A549 treated with Hydrocortisone at 1 μM for 4 hours (cell line): ENCODE data around the gene ARX. TPM values are rescaled to one million over a fixed set of nuclear protein-coding genes. Genes with fewer than 3 reads are reported as not detected.

Source experiments
- total RNA-seq: library from RNA; stranded (reverse); fragments of 200-300 nt; extraction: Qiagen RNA extraction; gene quantifications from 5 replicates; pipeline ENCODE4 v1.2.3, GENCODE V29; 2022

Gene ARX
- 0.38 to 0.72 TPM (median 0.62 TPM) in 5 replicates for total RNA-seq

GRCh38 chrX:25015486-25016360 is at the start of gene ARX:
Gene ARX, minus strand, starts transcription at chrX:25015965. Its CDS starts 228 bp downstream, at chrX:25015737.

